ENCODE data around the gene FBXO17.

DNA sequence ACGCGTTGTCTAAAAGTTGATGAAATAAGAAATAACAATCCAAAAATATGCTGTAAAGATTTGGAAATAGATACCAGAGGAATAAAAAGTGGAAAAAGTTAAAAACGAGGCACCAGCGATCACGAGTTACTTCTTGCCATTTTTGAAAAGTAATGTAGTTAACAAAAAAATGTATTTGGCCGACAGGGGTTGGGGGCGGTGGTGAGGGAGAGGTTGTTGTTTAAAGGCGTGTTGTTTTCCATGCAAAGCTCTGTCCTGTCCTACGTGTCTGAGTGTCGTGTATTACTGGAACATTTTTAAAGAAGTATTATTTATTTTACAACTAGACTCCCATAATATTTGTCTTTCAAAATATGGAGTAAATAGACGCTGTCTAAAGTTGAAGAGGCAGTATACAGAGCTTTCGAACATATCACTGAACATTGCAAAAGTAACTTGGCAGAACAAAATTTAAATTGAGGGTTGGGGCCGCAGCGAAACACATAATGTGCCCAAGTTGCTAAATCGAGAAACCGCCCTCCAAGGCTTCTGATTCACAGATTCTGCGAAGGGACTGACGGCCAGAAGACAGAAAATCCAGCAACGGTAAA, 823 bp downstream of the FBXO17 start:
- TF ChIP-seq POLR2A (IDR thresholded peaks at IDR 0.05) (no peak), POLR2AphosphoS5 (IDR thresholded peaks at IDR 0.05) (no peak)
- TF ChIP-seq, protein P1, sequence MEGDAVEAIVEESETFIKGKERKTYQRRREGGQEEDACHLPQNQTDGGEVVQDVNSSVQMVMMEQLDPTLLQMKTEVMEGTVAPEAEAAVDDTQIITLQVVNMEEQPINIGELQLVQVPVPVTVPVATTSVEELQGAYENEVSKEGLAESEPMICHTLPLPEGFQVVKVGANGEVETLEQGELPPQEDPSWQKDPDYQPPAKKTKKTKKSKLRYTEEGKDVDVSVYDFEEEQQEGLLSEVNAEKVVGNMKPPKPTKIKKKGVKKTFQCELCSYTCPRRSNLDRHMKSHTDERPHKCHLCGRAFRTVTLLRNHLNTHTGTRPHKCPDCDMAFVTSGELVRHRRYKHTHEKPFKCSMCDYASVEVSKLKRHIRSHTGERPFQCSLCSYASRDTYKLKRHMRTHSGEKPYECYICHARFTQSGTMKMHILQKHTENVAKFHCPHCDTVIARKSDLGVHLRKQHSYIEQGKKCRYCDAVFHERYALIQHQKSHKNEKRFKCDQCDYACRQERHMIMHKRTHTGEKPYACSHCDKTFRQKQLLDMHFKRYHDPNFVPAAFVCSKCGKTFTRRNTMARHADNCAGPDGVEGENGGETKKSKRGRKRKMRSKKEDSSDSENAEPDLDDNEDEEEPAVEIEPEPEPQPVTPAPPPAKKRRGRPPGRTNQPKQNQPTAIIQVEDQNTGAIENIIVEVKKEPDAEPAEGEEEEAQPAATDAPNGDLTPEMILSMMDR (IDR thresholded peaks at IDR 0.05): no peak
